H1 (cell line): ENCODE measurements around the gene GPR160. TPM values are rescaled to one million over a fixed set of nuclear protein-coding genes. Genes with fewer than 3 reads are reported as not detected.

Experiments used
- CTCF ChIA-PET: fragments of 300-600 bp; sonication (Branson Sonifier 250); formaldehyde crosslinking; loops from one replicate; lab custom pipeline; 2021; ENCODE audit not compliant: partially characterized antibody; lab: Charles Lee
- POLR2A ChIA-PET: fragments of 300-600 bp; sonication (Branson Sonifier 250); formaldehyde crosslinking; loops from one replicate; lab custom pipeline; 2021; ENCODE audit warnings: inconsistent platforms; ENCODE audit not compliant: partially characterized antibody; lab: Charles Lee
- DNase-seq, 2 experiments: peaks; one replicate each; pipeline versions ENCODE4 v3.0.0 to v3.0.0-alpha.2; 2010 to 2022; ENCODE audit warnings: low spot score in 2 of 2, low read depth in 1 of 2, mixed read lengths in 1 of 2
- FAIRE-seq: peaks from 2 replicates; lab custom pipeline; 2011; peaks lifted over from hg19 to GRCh38; lab: Jason Lieb, UNC
- H2AFZ ChIP-seq: 2 replicates; pipeline ENCODE4 v1.8.1; 2012; ENCODE audit warnings: low read length, inconsistent platforms
- H2AK5ac ChIP-seq: 2 replicates; pipeline ENCODE4 v1.6.1; 2013; ENCODE audit warnings: low read depth, low read length
- H2BK120ac ChIP-seq: replicated peaks from 2 replicates; pipeline ENCODE3; 2013; ENCODE audit warnings: low read depth, low read length, inconsistent platforms
- H2BK12ac ChIP-seq: 2 replicates; pipeline ENCODE4 v1.6.1; 2013; ENCODE audit warnings: low read depth, low read length
- H2BK15ac ChIP-seq: 2 replicates; pipeline ENCODE4 v1.6.1; 2013; ENCODE audit warnings: low read length
- H2BK20ac ChIP-seq: 2 replicates; pipeline ENCODE4 v1.6.1; 2013; ENCODE audit warnings: low read length
- H2BK5ac ChIP-seq: 2 replicates; pipeline ENCODE4 v1.6.1; 2013; ENCODE audit warnings: low read depth, low read length
- H3K14ac ChIP-seq: 2 replicates; pipeline ENCODE4 v1.6.1; 2013; ENCODE audit warnings: inconsistent platforms; ENCODE audit not compliant: insufficient read length
- H3K18ac ChIP-seq: 2 replicates; pipeline ENCODE4 v1.6.1; 2013; ENCODE audit warnings: low read length; ENCODE audit errors: extremely low read depth
- H3K23ac ChIP-seq: 2 replicates; pipeline ENCODE4 v1.6.1; 2013; ENCODE audit warnings: inconsistent platforms; ENCODE audit not compliant: insufficient read length
- H3K23me2 ChIP-seq: 2 replicates; pipeline ENCODE4 v1.6.1; 2013; ENCODE audit warnings: low read depth, low read length
- H3K27ac ChIP-seq: 2 replicates; pipeline ENCODE4 v1.6.1; 2011; ENCODE audit warnings: low read depth, low read length, inconsistent platforms
- H3K27me3 ChIP-seq, 4 experiments: replicated peaks in 1 of 4; 1 replicate in 1 of 4; 2 replicates in 3 of 4; pipeline versions ENCODE4 v1.6.1 to v1.8.1; 2011 to 2013; ENCODE audit warnings: low read length in 3 of 4, mild to moderate bottlenecking in 3 of 4, inconsistent platforms in 2 of 4, mixed read lengths in 2 of 4, moderate library complexity in 1 of 4; ENCODE audit not compliant: control insufficient read depth in 3 of 4, insufficient read depth in 3 of 4; ENCODE audit errors: extremely low read depth in 1 of 4
- H3K36me3 ChIP-seq, 4 experiments: 2 replicates each; pipeline versions ENCODE4 v1.6.1 to v1.8.1; 2011 to 2013; ENCODE audit warnings: mild to moderate bottlenecking in 4 of 4, low read length in 3 of 4, moderate library complexity in 2 of 4, control low read depth in 1 of 4, inconsistent platforms in 1 of 4; ENCODE audit not compliant: insufficient read depth in 4 of 4, control insufficient read depth in 2 of 4
- H3K4ac ChIP-seq: replicated peaks from 2 replicates; pipeline ENCODE3; 2013; ENCODE audit warnings: low read length, low read depth, mixed read lengths, inconsistent platforms; ENCODE audit not compliant: insufficient read length
- H3K4me1 ChIP-seq, 4 experiments: replicated peaks in 1 of 4; 1 replicate in 1 of 4; 2 replicates in 3 of 4; pipeline versions ENCODE4 v1.6.1 to v1.8.1; 2011 to 2013; ENCODE audit warnings: low read length in 3 of 4, inconsistent platforms in 2 of 4, mixed read lengths in 1 of 4; ENCODE audit not compliant: insufficient read depth in 4 of 4, control insufficient read depth in 3 of 4
- H3K4me2 ChIP-seq, 2 experiments: 2 replicates each; pipeline versions ENCODE4 v1.6.1 to v1.8.1; 2011 to 2013; ENCODE audit warnings: low read depth in 2 of 2, low read length in 2 of 2, control low read depth in 1 of 2, inconsistent platforms in 1 of 2, mild to moderate bottlenecking in 1 of 2; ENCODE audit not compliant: insufficient read depth in 1 of 2
- H3K4me3 ChIP-seq, 4 experiments: fragments of 200-600, 300-600 bp in 1 of 4; sonication (generic), shearing (Covaris generic), sonication (Bioruptor Twin) in 1 of 4; 2 replicates each; pipeline versions ENCODE4 v1.5.1 to v1.8.1; 2011 to 2016; ENCODE audit warnings: low read length in 4 of 4, low read depth in 3 of 4, control low read depth in 2 of 4, inconsistent platforms in 2 of 4, mild to moderate bottlenecking in 2 of 4, mixed read lengths in 1 of 4, moderate library complexity in 1 of 4; ENCODE audit not compliant: insufficient read depth in 2 of 4; ENCODE audit errors: extremely low read depth in 1 of 4
- H3K56ac ChIP-seq: replicated peaks from 2 replicates; pipeline ENCODE3; 2013; ENCODE audit warnings: low read depth, mild to moderate bottlenecking, mixed read lengths, low read length, inconsistent platforms; ENCODE audit not compliant: insufficient read length
- H3K79me1 ChIP-seq: 2 replicates; pipeline ENCODE4 v1.6.1; 2013; ENCODE audit warnings: low read depth, low read length, control low read depth
- H3K79me2 ChIP-seq, 2 experiments: 2 replicates each; pipeline versions ENCODE4 v1.6.1 to v1.8.1; 2012 to 2013; ENCODE audit warnings: low read length in 2 of 2, mild to moderate bottlenecking in 2 of 2, inconsistent platforms in 1 of 2; ENCODE audit not compliant: insufficient read depth in 2 of 2, control insufficient read depth in 1 of 2
- H3K9ac ChIP-seq, 4 experiments: replicated peaks in 1 of 4; 1 replicate in 1 of 4; 2 replicates in 3 of 4; pipeline versions ENCODE4 v1.6.1 to v1.8.1; 2011 to 2013; ENCODE audit warnings: low read depth in 3 of 4, low read length in 3 of 4, control low read depth in 2 of 4, mild to moderate bottlenecking in 2 of 4, moderate library complexity in 2 of 4, inconsistent platforms in 1 of 4; ENCODE audit errors: extremely low read depth in 1 of 4
- H3K9me3 ChIP-seq, 2 experiments: 2 replicates each; pipeline versions ENCODE4 v1.6.1 to v1.8.1; 2012 to 2013; ENCODE audit warnings: mild to moderate bottlenecking in 2 of 2, moderate library complexity in 2 of 2, control low read depth in 1 of 2, inconsistent platforms in 1 of 2, low read depth in 1 of 2, low read length in 1 of 2, mixed read lengths in 1 of 2; ENCODE audit not compliant: insufficient read depth in 2 of 2
- H4K20me1 ChIP-seq, 2 experiments: replicated peaks in 1 of 2; 2 replicates each; pipeline versions ENCODE3 to v1.8.1; 2011 to 2013; ENCODE audit warnings: inconsistent platforms in 2 of 2, low read length in 2 of 2, mild to moderate bottlenecking in 1 of 2; ENCODE audit not compliant: insufficient read depth in 2 of 2, control insufficient read depth in 1 of 2
- H4K5ac ChIP-seq: 2 replicates; pipeline ENCODE4 v1.6.1; 2013; ENCODE audit warnings: low read length, low read depth, mixed read lengths, inconsistent platforms; ENCODE audit not compliant: insufficient read length
- H4K8ac ChIP-seq: 2 replicates; pipeline ENCODE4 v1.8.0; 2013; ENCODE audit warnings: mild to moderate bottlenecking, moderate library complexity, low read length, inconsistent platforms; ENCODE audit not compliant: insufficient read depth; ENCODE audit errors: extremely low read depth
- H4K91ac ChIP-seq: replicated peaks from 2 replicates; pipeline ENCODE3; 2013; ENCODE audit warnings: low read length, mixed read lengths, inconsistent platforms; ENCODE audit not compliant: insufficient read length
- CHD1 ChIP-seq: IDR thresholded peaks from 2 replicates; pipeline ENCODE4 v1.6.1; 2012; ENCODE audit warnings: low read depth, low read length, improper control_type of control experiment
- POU5F1 ChIP-seq: IDR thresholded peaks from 2 replicates; pipeline ENCODE4 v1.6.1; 2011; ENCODE audit warnings: low read depth, mild to moderate bottlenecking, low read length, moderate library complexity
- RBBP5 ChIP-seq: IDR thresholded peaks from 2 replicates; pipeline ENCODE4 v1.7.1; 2012; ENCODE audit warnings: low read depth, mild to moderate bottlenecking, inconsistent platforms, low read length, moderate library complexity, borderline replicate concordance
- SAP30 ChIP-seq: fragments of 300-600 bp; sonication (generic); IDR thresholded peaks from 2 replicates; pipeline ENCODE4 v1.7.1; 2012; ENCODE audit warnings: low read length, moderate library complexity, mild to moderate bottlenecking, inconsistent platforms; ENCODE audit not compliant: insufficient read depth, insufficient replicate concordance
- SIRT6 ChIP-seq: IDR thresholded peaks from one replicate; pipeline ENCODE4 v1.7.1; 2012; ENCODE audit warnings: low read length, inconsistent platforms
- SIX5 ChIP-seq: IDR thresholded peaks from 2 replicates; pipeline ENCODE4 v1.6.1; 2011; ENCODE audit warnings: mild to moderate bottlenecking, low read depth, low read length
- TAF7 ChIP-seq: optimal IDR thresholded peaks from 2 replicates; pipeline ENCODE3; 2011; ENCODE audit warnings: low read depth, mild to moderate bottlenecking, inconsistent platforms, low read length, moderate library complexity, borderline replicate concordance
- ZNF274 ChIP-seq: IDR thresholded peaks from 2 replicates; pipeline ENCODE4 v1.7.0; 2012; ENCODE audit warnings: low read length, borderline replicate concordance; ENCODE audit errors: extremely low read depth
- WGBS, 2 experiments: shearing (Covaris generic) in 1 of 2; methylation state at CpG; one replicate each; pipeline versions ENCODE4 v1.1.6 to v1.1.7; 2013 to 2015; ENCODE audit warnings: low lambda C conversion rate in 2 of 2, mixed read lengths in 2 of 2, inconsistent platforms in 1 of 2, low coverage in 1 of 2, missing lambda C conversion rate in 1 of 2; ENCODE audit not compliant: insufficient replicate concordance in 2 of 2, insufficient coverage in 1 of 2, insufficient read length in 1 of 2; ENCODE audit errors: extremely low coverage in 1 of 2, missing lambda C conversion rate in 1 of 2; 5-methylcytosine and 5-hydroxymethylcytosine counted together
- polyA plus RNA-seq, 7 experiments: library from polyadenylated mRNA; depleted of rRNA in 3 of 7; stranded (reverse) in 5 of 7; unstranded in 2 of 7; fragments of >200 nt in 5 of 7; fragments of 200-250 nt in 2 of 7; gene quantifications; 1 replicate in 5 of 7; 2 replicates in 1 of 7; 4 replicates in 1 of 7; pipeline versions ENCODE4 v1.2.1 to v1.2.3, GENCODE V29; 2011 to 2013; ENCODE audit warnings: missing spikeins in 2 of 7, mixed read lengths in 2 of 7
- total RNA-seq: library from RNA; stranded (reverse); fragmentation: NEBNext Ultra II Directional; extraction: Animal tissue kit (Norgen Biotek cat#: 25700); gene quantifications from 2 replicates; pipeline ENCODE4 v1.2.1, GENCODE V29; 2021

GPR160 gene
- total and polyA plus RNA-seq, 2 of the 8 experiments (the other 6 are each of a cell fraction or from before 2014, with no cell fraction given): 14.3 to 16.6 TPM

DNA sequence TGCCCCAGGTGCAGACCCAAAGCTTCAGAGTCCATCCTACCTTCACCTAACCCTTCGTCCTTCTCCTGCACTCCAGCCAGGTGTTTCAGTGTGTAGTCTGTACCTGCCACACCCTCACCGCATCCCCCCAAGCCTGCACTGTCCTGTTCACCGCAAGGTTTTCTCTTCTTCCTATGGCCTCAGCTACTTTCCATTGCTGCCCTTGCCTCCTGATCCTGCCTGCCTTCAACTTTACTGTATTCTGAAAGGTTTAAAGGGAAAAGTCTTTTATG lies 9.3 kb downstream of the GPR160 start:
- no peak overlapping the region for H3K14ac ChIP-seq
- no peak overlapping the region for H3K9ac ChIP-seq
- H3K23me2 ChIP-seq: no peaks in the 10 kb centered on the region
- H4K8ac ChIP-seq: no peak overlapping the region
- H3K79me1 ChIP-seq: peaks cover 3% of the 10 kb centered on the region
- H2BK20ac ChIP-seq: no peak overlapping the region
- FAIRE-seq: no peak
- H3K27me3 ChIP-seq: no peaks in the 10 kb centered on the region
- TF ChIP-seq SAP30: no peak
- no peak for TF ChIP-seq SIX5
- TF ChIP-seq CHD1: no peak
- no peak for TF ChIP-seq POU5F1
- no peak for TF ChIP-seq SIRT6
- TF ChIP-seq RBBP5: no peak
- TF ChIP-seq TAF7: no peak
- TF ChIP-seq ZNF274: no peak
- H4K91ac ChIP-seq: no peak overlapping the region
- ChIA-PET CTCF (interaction anchor here (0.6 to 2.0 kb wide), 6 partner anchors 12 to 452 kb away, joined by 3 to 7 read pairs (median 4); no protein-coding TSS in a partner anchor), POLR2A (interaction anchor here (0.6 kb wide), 1 partner anchor 157 kb away, joined by 3 read pairs; no protein-coding TSS in a partner anchor)
- H2BK120ac ChIP-seq: no peak overlapping the region
- H3K23ac ChIP-seq: no peak overlapping the region
- H4K5ac ChIP-seq: no peak overlapping the region
- no peak overlapping the region for H2BK15ac ChIP-seq
- no peak overlapping the region for H3K27ac ChIP-seq
- H3K79me2 ChIP-seq: peaks cover 0 to 3% of the 10 kb centered on the region in 2 experiments; a peak in 1 of 4 replicates
- H3K4me1 ChIP-seq: peaks cover 0 to 3% (median 0%) of the 10 kb centered on the region in 4 experiments; a peak in 1 of 7 replicates
- H3K4me2 ChIP-seq: no peak overlapping the region
- 82% methylated on average over 3 of the region's 3 CpGs; no CpG with 5 or more reads in 1 of the 2 experiments for WGBS, 2 experiments
- DNase-seq: no peak
- H2AK5ac ChIP-seq: no peak overlapping the region
- H2BK12ac ChIP-seq: no peak overlapping the region
- no peaks in the 10 kb centered on the region for H3K9me3 ChIP-seq
- peaks cover 0 to 2% of the 10 kb centered on the region in 2 experiments for H4K20me1 ChIP-seq
- H3K18ac ChIP-seq: no peak overlapping the region
- no peak overlapping the region for H3K4me3 ChIP-seq
- H2BK5ac ChIP-seq: peak overlapping the region; percentile 37; the same call in 1 of the 2 replicates
- H3K56ac ChIP-seq: no peak overlapping the region
- no peaks in the 10 kb centered on the region for H3K36me3 ChIP-seq
- H2AFZ ChIP-seq: no peak overlapping the region
- no peak overlapping the region for H3K4ac ChIP-seq
